GM19397 (cell line): Measurements from ENCODE around the gene RAP1GDS1.
"Not testable (repeated sequence)": the region's sequence is repeated elsewhere in the genome, so short reads cannot be mapped to it uniquely, and the experiment has no call there.

ENCODE experiments used
- ATAC-seq: cut with Tn5 transposase; IDR thresholded peaks from one replicate; pipeline ENCODE4 v1.9.1; 2021; ENCODE audit warnings: mild to moderate bottlenecking, moderate library complexity; ENCODE audit not compliant: unreplicated experiment

The RAP1GDS1 gene

GRCh38 chr4:98343626-98344025, 82.4 kb downstream of the RAP1GDS1 start:
- ATAC-seq, result no peak

- ATAC-seq, result no peak
These were observed 84.7 kb downstream of the RAP1GDS1 start for GRCh38 chr4:98345838-98346237.

- ATAC-seq, result no peak
These were observed 91.2 kb downstream of the RAP1GDS1 start for GRCh38 chr4:98352396-98352795.

- ATAC-seq, result no peak
These were observed 91.8 kb downstream of the RAP1GDS1 start for GRCh38 chr4:98352940-98353339.

- ATAC-seq, result no peak
These were observed 97.6 kb downstream of the RAP1GDS1 start for GRCh38 chr4:98358630-98359248.

GRCh38 chr4:98359646-98360045, 98.5 kb downstream of the RAP1GDS1 start:
- no peak for ATAC-seq

GRCh38 chr4:98363431-98363830, 102.2 kb downstream of the RAP1GDS1 start:
- ATAC-seq, result no peak

GRCh38 chr4:98366275-98366674, 105.1 kb downstream of the RAP1GDS1 start:
- not testable (repeated sequence) for ATAC-seq

- not testable (repeated sequence) for ATAC-seq
These were observed 106.8 kb downstream of the RAP1GDS1 start for GRCh38 chr4:98368000-98368399.

- ATAC-seq, result no peak
These were observed 108.1 kb downstream of the RAP1GDS1 start for GRCh38 chr4:98369322-98369721.

- ATAC-seq, result no peak
These were observed 113.5 kb downstream of the RAP1GDS1 start for GRCh38 chr4:98374643-98375042.

- no peak for ATAC-seq
These were observed 116.4 kb downstream of the RAP1GDS1 start for GRCh38 chr4:98377559-98377958.

GRCh38 chr4:98381306-98381705, 120.1 kb downstream of the RAP1GDS1 start:
- no peak for ATAC-seq

- ATAC-seq, result peak; percentile 78
These were observed 122.4 kb downstream of the RAP1GDS1 start for GRCh38 chr4:98383431-98384106.

GRCh38 chr4:98385831-98386230, 124.6 kb downstream of the RAP1GDS1 start:
- ATAC-seq, result no peak

GRCh38 chr4:98387345-98388026, 126.3 kb downstream of the RAP1GDS1 start:
- ATAC-seq, result no peak

- ATAC-seq, result no peak
These were observed 132.9 kb downstream of the RAP1GDS1 start for GRCh38 chr4:98394134-98394533.

GRCh38 chr4:98399915-98400314, 138.7 kb downstream of the RAP1GDS1 start:
- no peak for ATAC-seq

- ATAC-seq, result no peak
These were observed 145.6 kb downstream of the RAP1GDS1 start for GRCh38 chr4:98406819-98407218.

GRCh38 chr4:98411731-98412130, 150.5 kb downstream of the RAP1GDS1 start:
- no peak for ATAC-seq

- ATAC-seq, result no peak
These were observed 155.7 kb downstream of the RAP1GDS1 start for GRCh38 chr4:98416844-98417243.

GRCh38 chr4:98420151-98420550, 159.0 kb downstream of the RAP1GDS1 start:
- not testable (repeated sequence) for ATAC-seq
